Measurements from ENCODE around the gene DAB1.

DAB1 gene

DNA sequence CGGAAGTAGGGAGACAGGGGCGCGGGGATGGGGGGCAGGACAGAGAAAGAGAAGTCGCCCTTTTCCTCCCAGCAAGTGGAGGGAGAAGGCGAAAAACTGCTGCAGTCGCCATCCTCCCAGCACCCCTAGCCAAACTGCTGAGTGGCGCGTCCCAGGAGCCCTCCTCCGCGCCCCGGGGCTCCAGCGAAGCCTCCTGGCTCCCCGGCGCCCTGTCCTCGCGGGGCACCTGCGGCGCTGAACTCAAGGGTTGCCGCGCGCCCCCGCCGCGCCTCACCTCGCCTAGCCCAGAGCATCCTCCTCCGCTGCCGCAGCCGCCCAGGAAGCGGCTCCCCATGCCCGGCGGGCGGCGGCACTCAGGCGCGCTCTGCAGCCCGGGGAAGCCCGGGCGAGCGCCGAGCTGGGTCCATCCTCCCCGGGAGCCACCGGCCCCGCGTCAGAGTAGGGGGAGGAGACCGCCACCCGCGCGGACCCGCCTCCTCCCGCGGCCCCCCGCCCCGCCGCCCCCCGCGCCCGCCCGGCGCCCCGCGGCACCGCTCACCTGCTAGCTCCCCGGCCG lies at the start of gene DAB1:
DAB1 (minus strand) TSS at position 405 of the 556 bp plus-strand sequence. CDS start 133,030 bp downstream, outside the sequence.
- DNase-seq (ENCODE audit: low read depth in 1 of 2, low spot score in 1 of 2) = no peak

DNA sequence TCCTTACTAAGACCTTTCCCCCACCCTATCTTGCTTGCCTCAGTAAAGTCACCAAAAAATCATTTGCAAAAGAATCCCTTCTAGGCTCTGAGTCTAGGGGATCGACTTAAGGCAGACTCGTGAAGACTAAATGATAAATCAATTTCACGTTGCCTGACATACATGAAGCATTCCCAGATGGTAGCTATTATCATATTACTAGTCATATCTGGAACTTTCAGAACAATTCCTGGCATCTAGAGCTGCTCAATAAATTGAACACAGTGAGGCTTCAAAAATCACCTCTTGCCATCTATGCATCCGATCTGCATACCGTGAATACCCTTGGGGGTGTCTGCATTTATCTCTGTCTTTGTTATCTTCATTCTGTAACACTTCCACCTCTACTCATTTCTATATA lies 49.6 kb upstream of the DAB1 start:
- DNase-seq (ENCODE audit: low read depth in 1 of 2, low spot score in 1 of 2) = no peak

DNA sequence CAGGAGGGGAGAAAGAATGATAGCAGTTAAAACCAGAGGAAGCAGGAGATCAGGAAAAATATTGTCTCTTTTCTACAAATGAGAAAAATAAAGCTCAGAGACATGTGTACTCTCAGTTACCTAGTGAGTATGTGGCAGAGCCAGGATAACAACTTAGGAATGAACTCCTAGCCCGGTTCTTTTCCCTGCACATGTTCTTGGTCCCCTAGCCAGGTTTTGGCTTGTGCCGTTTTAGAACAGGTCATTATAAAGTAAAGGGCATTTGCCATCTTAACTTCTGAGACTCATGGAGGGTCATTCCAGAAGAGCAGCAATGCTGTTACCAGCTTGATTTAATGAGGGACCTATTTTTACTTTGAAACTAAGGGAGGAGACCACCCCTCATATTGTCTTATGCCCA lies 48.1 kb upstream of the DAB1 start:
- no peak for DNase-seq (ENCODE audit: low read depth in 1 of 2, low spot score in 1 of 2)

DNA sequence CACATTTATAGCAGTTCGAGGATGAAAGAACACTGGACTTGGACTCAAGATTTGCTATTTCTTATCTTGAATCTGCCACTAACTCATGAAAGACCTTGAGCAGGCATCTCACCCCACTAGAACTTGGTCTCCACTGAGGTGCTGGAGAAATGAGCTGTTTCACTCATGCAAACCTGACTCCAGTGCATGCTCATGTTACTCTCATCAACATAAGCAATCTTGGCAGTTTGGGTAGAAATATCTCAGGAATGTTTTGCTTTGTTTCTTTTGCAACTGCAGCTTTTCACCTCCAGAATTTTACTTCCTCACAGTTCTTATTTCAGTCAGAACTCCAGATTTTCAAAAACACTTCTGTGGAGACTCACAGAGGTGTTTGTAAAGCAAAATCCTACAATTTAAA lies 46.2 kb upstream of the DAB1 start:
- DNase-seq (ENCODE audit: low read depth in 1 of 2, low spot score in 1 of 2) = no peak

DNA sequence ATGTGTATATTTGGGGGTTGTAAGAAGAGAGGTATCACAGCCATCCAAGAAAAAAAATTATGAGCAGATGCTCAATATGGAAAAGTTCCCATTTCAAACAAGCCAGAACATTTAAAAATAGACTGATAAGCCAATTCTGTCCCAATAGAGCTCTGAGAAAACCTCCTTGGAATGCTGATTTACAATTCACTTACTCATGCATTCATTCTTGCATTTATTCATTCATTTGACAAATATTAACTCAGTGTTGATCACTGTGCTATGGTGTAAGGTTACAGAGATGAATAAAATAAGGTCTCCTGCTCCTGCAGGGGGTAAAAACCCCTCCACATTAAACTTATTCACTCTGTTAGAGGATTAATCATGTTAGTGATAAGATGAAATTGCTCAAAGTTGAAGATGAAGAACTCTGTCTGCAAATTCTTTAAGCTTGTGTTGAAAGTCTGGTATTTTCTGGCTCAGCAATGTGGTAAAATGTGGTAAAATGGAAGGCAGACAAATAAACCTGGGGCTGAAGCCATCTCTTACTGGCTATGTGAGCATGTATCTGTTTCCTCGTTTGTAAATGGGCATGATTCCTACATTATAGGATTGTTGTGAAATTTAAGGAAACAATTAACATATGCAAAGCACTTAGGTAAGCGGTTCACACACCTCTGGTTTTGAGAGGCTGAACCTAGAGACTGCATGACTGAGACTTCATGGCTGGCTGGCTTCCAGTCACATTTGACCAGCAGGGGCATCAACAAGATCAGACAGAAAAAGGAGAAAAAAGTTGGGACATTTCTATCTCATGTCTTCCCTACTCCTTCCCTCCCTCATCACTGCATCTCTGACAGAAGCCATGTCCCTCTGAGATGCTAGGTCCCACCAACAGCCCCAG lies 45.0 kb upstream of the DAB1 start:
- no peak for DNase-seq (ENCODE audit: low read depth in 1 of 2, low spot score in 1 of 2)

DNA sequence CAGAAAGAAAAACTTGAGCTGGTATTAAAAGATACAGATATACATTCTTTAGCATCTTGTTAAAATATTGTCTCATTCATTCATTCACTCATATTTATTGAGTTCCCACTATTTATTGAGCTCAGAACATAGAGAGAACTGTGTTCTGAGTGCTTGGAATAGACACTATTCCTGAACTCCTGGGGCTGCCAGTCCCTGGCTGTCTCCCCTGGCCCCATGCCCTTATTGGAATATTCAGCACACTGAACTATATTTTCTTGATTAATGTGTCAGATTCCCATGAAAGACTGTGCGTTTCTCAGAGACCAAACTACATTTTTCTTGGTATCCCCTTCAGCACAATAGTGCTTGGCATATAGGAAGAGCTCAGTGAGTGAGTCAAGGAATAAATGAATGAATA lies 44.0 kb upstream of the DAB1 start:
- no peak for DNase-seq (ENCODE audit: low read depth in 1 of 2, low spot score in 1 of 2)

DNA sequence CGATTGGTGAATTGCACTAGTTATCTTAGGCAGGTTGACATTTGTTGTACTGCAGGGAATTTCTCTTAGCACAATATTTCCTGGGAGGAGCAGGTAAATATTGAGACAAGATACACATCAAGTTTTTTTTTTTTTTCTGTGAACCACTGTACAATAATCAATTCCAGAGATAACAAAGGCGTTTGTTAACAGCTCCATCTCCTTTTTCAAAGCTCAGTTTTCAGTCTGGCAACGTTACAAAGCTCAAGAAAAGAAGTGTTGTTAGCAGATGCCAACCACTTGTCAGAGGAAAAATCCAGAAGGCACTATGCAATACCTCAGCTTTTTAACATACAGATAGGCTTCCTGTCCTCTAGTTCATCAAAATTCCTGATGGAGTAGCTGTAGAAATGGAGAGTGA lies 40.9 kb upstream of the DAB1 start:
- no peak for DNase-seq (ENCODE audit: low read depth in 1 of 2, low spot score in 1 of 2)

DNA sequence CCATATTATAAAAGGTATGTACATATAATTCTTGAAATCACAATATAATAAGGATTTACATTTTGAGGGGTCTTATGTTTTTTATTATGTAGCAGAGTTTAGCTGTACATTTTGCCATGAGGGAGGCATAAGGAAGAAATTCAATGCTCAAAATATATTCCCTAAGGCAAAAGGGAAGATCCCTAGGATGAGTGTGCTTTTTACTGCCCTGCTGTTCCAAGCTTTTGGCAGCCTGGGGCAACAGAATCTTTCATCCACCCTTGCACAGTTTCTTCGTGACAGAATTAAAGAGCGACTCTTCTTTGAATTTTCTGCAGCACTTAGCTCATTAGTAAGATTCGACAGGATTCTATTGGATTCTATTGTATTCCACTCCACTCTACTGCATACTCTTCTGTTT lies 39.5 kb upstream of the DAB1 start:
- DNase-seq (ENCODE audit: low read depth in 1 of 2, low spot score in 1 of 2) = no peak

DNA sequence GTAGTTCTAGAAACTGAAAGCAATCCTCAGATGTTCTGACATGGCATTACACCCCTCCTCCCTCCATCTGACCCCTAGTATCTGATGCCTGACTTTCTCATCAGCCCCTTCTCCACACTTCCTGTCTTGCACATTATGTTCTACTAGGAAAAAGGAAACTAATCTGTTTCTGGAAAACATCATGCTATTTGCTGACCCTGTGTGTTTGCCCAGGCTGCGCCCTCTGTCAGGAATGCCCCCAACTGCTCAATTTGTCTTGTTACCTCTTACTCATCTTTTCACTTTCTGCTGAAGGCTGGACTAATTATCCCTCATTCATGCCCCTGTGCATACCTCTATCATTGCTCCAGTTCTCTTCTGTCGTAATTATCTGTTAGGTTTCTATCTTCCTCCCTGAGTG lies 37.5 kb upstream of the DAB1 start:
- no peak for DNase-seq (ENCODE audit: low read depth in 1 of 2, low spot score in 1 of 2)

DNA sequence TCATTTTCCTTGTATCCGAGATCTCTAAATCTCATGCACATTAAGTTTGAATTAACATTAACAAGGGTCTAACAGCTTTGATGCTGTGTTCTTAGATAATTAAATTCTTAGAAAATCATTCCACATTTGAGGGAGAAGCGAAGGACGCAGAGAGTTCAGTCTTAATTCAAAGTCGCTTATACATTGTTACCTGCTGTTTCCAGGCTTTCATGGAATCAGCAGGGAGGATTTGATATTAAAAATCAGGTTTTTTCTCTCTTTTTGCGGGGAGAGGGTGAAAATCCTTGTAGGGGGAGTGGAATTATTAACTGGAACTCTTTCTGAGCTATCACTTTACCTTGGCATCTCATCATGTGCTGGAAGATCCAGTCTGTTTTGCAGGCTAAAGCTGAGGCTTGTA lies 27.7 kb upstream of the DAB1 start:
- DNase-seq (ENCODE audit: low read depth in 1 of 2, low spot score in 1 of 2) = no peak

DNA sequence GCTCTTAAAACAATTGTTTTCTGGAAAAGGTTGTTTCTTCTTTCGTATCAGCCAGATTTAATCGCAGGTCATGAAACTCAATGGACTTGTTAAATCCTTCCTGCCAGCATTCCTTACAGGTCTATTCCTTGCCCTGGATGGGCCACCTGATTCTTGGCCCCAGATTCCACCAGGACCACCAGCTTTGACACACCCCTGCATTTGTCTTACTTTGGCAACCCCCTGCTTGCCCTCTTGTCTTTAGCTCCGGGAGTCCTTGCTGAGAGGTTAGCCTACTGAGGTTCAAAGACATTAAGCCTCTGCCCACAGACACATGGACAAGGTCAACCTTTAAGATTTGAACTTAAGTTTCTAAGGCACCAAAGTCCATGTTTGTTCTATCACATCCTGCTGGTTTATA lies 27.1 kb upstream of the DAB1 start:
- no peak for DNase-seq (ENCODE audit: low read depth in 1 of 2, low spot score in 1 of 2)

DNA sequence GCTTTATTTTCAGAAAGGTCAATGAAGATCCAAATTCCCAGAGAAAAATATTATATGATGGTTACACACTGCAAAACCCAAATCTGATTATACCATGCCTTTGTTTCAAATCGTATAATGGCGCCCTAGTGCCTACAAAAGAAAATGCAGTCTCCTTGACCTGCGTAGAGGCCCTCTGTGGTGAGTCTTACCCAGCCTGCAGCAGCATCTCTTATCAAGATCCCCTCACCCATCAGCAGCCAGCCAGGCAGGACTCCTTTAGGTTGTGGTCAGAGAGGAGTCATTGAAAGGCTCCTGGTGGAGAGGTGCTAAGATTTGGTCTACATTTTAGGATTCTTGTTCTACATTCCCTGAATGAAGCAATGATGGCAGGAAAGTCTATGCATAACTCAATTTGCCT lies 23.7 kb upstream of the DAB1 start:
- DNase-seq (ENCODE audit: low read depth in 1 of 2, low spot score in 1 of 2) = no peak

DNA sequence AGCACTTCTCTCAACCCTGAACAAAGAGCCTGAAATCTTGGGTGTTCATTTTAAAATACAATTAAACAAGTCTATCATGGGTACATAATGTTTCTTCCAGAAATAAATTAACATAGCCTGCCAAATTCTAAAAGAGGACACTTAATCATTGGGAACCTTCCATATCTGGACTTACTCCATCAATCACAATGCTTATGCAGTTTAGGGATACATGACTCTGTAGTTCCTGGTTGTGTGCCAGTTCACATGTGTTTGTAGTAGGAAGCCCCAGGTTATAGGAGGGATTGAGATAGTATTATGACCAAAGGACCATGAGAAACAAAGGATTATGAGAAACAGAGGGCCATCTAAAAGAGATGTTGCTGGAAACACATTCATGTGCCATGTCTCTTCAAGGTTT lies 19.1 kb upstream of the DAB1 start:
- DNase-seq (ENCODE audit: low read depth in 1 of 2, low spot score in 1 of 2) = no peak

DNA sequence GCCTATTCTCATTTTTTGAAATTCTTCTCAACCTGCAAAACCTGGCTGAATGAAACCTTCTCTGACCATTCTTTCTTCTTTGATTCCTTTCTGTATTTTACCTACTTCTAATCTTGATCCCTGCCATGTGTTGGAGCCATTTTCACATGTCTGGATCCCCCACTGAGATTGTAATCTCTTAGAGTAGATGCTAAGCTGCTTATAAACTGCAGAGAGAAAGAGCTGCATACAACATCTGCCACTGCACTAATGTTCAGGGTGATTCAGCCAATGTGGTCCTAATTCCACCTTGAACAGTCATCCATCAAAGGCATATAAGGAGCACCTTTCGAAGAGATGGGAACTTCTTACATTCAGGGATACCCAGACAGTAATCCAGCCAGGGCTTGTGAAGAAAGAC lies 16.2 kb upstream of the DAB1 start:
- no peak for DNase-seq (ENCODE audit: low read depth in 1 of 2, low spot score in 1 of 2)

DNA sequence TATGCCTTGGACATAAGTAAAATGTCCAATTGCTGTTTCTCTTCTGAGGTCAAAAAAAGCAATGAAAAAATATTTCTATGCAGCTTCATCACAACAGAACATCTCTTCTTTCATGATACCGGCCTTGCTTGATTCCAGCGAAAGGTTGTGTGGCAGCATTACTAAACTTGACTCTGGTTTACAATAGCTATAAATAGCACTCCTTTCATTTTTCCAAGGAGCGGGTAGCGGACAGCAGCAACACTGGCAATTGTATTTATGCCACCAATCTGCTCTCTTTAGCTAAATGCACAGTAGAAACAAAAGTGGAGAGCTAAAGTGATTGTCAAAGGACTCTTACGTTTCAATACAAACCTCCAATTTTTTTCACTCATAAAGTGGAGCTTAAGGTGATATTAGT lies 7.5 kb upstream of the DAB1 start:
- DNase-seq (ENCODE audit: low read depth in 1 of 2, low spot score in 1 of 2) = no peak

DNA sequence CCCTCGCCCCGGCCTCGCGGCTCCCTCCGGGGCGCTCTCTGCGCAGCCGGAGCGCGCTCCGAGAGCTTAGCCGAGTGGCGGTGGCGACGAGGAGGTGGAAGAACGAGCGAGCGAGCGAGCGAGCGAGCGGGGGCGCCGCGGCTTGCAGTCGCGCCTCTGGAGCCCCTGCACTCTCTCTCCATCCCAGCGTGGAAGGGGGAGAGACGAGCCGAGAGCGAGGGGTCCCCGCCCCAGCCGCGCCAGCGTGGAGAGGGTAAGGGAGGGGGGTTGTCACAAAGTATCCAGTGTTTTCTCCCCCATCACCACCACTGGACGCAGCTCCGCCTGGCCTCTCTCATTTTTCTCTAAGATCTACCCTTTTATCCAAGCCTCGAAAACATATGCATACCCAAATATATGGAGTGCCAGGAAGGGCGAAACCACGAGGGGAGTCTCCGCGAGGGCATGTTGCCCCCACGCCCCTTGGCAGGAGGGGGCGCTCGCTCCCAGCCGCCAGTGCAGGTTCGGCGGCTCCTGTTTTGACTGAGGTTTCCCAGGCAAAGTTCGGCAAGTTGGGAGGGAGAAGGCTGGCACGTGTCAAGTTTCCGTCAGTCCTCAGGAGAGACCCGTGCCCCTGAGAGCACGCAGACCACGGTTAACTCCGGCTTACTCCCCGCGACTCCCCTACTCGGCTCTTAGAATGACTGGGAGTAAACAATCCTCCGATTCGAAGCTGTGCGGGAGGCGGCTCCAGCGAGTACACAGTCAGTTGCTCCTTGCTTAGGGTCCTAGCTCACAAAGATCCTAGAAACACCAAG lies 569 bp upstream of the DAB1 start:
- no peak for DNase-seq (ENCODE audit: low read depth in 1 of 2, low spot score in 1 of 2)

DNA sequence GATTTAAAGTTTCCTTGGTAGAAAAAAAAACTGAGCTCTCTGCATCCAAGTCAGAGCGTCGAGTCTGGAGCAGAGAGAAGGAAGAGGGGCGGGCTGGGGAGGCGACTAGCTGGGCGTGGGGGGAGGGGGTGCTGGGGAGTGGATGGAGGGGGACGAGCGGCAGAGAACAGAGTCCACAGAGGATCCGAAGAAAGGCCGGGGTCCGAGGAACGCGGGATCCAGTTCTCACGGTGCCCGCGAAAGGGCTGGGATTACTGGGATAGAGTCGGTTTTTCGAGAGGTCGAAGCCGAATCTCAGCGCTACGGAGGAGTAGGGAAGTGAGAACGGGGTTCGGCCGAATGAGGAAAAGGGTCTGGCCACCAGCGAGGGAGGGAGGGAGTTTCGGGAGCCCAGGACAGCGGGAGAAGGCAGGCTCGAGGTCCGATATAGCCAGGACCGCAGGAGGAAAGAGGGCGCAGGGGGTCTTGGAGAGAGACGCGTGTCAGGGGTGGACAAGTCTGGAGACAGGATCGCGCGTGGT lies 665 bp downstream of the DAB1 start:
- DNase-seq (ENCODE audit: low read depth in 1 of 2, low spot score in 1 of 2) = no peak

DNA sequence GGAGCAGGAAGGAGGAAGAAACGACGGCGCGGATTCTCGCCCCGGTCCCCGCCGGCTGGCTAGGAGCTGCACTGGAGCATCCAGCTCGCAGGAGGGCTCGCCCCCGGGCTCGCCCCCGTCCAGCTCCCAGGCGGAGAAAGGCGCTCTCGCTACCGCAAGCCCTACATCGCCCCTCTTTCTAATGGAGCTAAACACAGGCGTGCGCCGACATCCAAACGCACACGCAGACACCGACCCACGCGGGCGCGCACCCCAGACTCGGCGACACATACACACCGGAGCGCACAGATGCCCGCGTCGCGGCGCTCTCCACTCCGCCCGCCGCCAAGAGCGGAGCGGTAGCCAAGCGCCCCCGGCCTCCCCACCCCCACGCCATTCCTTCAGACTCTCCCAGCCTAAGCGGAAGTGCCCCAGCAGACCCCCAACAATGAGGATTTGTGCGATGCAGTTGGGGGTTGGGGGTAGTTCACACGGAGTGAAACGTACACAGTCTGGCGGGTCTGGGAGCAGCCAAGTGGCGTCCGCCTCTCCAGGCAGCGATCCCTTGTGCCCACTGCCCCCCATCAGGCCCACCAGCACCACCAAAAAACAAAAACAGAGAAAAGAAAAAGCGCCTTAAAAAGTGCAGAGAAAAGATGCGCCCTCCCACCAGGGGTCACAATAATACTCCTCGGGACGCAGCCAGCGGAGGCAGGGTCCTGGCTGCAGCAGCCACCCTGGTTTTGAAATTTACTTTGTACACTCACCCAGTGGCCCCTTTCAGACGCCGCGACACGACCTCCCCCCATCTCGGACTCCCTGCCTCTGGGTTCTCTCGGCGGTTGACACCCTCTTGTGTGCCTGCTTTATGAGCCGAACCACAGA lies 1.4 kb downstream of the DAB1 start:
- DNase-seq (ENCODE audit: low read depth in 1 of 2, low spot score in 1 of 2) = no peak

DNA sequence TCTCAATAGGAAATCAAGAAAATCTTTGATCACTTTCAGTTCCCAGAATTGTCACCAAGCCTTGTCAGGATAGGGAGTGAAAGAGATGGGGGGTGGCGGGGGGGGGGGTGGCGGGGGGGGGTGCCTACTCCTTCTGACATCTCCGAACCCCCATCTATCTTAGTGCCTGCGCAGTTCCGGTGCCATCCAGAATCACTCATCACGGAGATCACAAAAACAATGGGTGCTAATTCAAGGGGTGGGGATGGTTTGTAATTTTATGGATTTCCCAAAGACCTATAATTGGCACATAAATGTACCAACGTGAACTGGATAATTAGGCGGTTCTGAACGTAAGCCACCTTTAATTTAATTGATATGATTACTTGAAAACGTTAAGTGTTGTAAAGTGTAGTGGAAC lies 2.1 kb downstream of the DAB1 start:
- no peak for DNase-seq (ENCODE audit: low read depth in 1 of 2, low spot score in 1 of 2)

DNA sequence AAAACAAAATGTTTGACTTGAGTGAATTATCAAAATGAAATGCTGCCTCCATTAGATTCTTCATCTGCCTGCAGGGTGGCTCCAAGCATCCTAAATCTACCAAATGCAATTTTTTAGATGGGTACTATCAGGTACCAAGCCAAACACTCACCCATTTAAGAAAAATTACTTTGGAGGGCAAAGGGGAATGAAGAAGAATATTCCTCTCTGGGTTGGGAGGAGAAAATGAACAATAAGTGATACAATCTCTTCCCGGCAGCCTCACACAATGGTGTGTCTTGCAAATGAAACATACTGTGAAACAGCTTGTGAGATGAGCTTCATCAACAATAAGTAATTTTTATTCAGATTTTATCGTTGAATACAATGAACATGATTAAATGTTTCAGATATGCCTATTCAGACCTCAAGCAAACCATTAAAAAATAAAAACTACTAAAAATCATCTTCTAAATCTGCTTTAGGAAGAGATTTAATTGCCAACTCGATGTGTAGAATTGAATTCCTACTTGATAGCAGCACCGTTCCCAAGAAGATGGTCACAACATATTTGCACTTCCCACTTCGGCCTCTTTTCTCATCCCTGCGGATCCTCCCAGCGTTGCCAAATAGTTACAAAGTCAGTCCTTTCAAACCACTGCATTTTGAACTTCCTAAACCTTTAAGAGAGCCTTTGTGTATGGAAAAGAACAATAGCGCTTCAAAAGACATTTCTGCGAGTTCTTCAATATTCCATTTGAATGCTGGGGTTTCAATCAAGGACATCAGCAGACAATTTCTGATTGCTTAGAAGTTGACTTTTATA lies 2.7 kb downstream of the DAB1 start:
- DNase-seq (ENCODE audit: low read depth in 1 of 2, low spot score in 1 of 2) = no peak

All from stimulated activated CD4-positive, alpha-beta T cell treated with anti-CD3 and anti-CD28 coated beads, Interleukin-15, amount 100 ng/mL, for 1 hour (primary cell).